Panc1 (cell line): ENCODE results near the gene RBM8A.

Experiments
- CTCF ChIP-seq: fragments of 450-650 bp; IDR thresholded peaks from 2 replicates; pipeline ENCODE4 v1.5.1; 2017; ENCODE audit warnings: mild to moderate bottlenecking
- POLR2AphosphoS5 ChIP-seq: IDR thresholded peaks from 2 replicates; pipeline ENCODE4 v1.6.1; 2012; ENCODE audit warnings: mild to moderate bottlenecking, low read depth, low read length, moderate library complexity
- REST ChIP-seq, 2 experiments: IDR thresholded peaks; 2 replicates each; pipeline ENCODE4 v1.6.1; 2011 to 2012; ENCODE audit warnings: low read depth in 2 of 2, control low read depth in 1 of 2, low read length in 1 of 2, mild to moderate bottlenecking in 1 of 2, moderate library complexity in 1 of 2; ENCODE audit not compliant: insufficient read depth in 1 of 2

GRCh38 chr1:145892486-145893087, 34.7 kb downstream of the RBM8A start:
- TF ChIP-seq CTCF = no peak
- TF ChIP-seq POLR2AphosphoS5 = no peak
- TF ChIP-seq REST (IDR thresholded peaks at IDR 0.05; ENCODE audit: insufficient read depth in 1 of 2, low read depth in 2 of 2, low read length in 1 of 2) = no peak
